GM21825 (cell line): ENCODE measurements around the gene SLU7.
"Not testable (repeated sequence)": the region's sequence is repeated elsewhere in the genome, so short reads cannot be mapped to it uniquely, and the experiment has no call there.

Experiments used
- ATAC-seq: cut with Tn5 transposase; IDR thresholded peaks from one replicate; pipeline ENCODE4 v1.9.1; 2021; ENCODE audit warnings: mild to moderate bottlenecking, moderate library complexity; ENCODE audit not compliant: unreplicated experiment

SLU7 gene

GRCh38 chr5:160451281-160451680, 32.4 kb upstream of the SLU7 start:
- no peak for ATAC-seq

- peak; percentile 51 for ATAC-seq
Observed at GRCh38 chr5:160450164-160450932, 31.5 kb upstream of the SLU7 start.

- ATAC-seq = no peak
Observed at GRCh38 chr5:160449458-160449857, 30.6 kb upstream of the SLU7 start.

- no peak for ATAC-seq
Observed at GRCh38 chr5:160448886-160449285, 30.0 kb upstream of the SLU7 start.

GRCh38 chr5:160445751-160446150, 26.9 kb upstream of the SLU7 start:
- ATAC-seq = no peak

GRCh38 chr5:160445132-160445531, 26.3 kb upstream of the SLU7 start:
- ATAC-seq = no peak

GRCh38 chr5:160444407-160444806, 25.5 kb upstream of the SLU7 start:
- ATAC-seq = no peak

- ATAC-seq = peak; percentile 19
Observed at GRCh38 chr5:160442824-160443431, 24.0 kb upstream of the SLU7 start.

- peak; percentile 31 for ATAC-seq
Observed at GRCh38 chr5:160441311-160441781, 22.5 kb upstream of the SLU7 start.

GRCh38 chr5:160439205-160439600, 20.3 kb upstream of the SLU7 start:
- ATAC-seq = peak; percentile 52

GRCh38 chr5:160438316-160439204, 19.7 kb upstream of the SLU7 start:
- peak; percentile 21 for ATAC-seq

GRCh38 chr5:160437271-160437670, 18.4 kb upstream of the SLU7 start:
- no peak for ATAC-seq

- not testable (repeated sequence) for ATAC-seq
Observed at GRCh38 chr5:160436661-160437060, 17.8 kb upstream of the SLU7 start.

GRCh38 chr5:160436017-160436416, 17.1 kb upstream of the SLU7 start:
- no peak for ATAC-seq

- no peak for ATAC-seq
Observed at GRCh38 chr5:160435532-160435931, 16.7 kb upstream of the SLU7 start.

- ATAC-seq = peak; percentile 86
Observed at GRCh38 chr5:160434022-160434531, 15.2 kb upstream of the SLU7 start.

- ATAC-seq = no peak
Observed at GRCh38 chr5:160432787-160433186, 13.9 kb upstream of the SLU7 start.

GRCh38 chr5:160432196-160432595, 13.3 kb upstream of the SLU7 start:
- peak; percentile 35 for ATAC-seq

GRCh38 chr5:160427607-160428006, 8.7 kb upstream of the SLU7 start:
- no peak for ATAC-seq

- no peak for ATAC-seq
Observed at GRCh38 chr5:160423099-160423498, 4.2 kb upstream of the SLU7 start.

- ATAC-seq = peak; percentile 67
Observed at GRCh38 chr5:160421625-160422258, 2.9 kb upstream of the SLU7 start, which contains the start of gene PTTG1. TSS of gene PTTG1 (plus strand) at chr5:160421855. CDS start at chr5:160422313, 458 bp downstream.
